ENCODE results near the gene CLMN. TPM values are rescaled to one million over a fixed set of nuclear protein-coding genes. Genes with fewer than 3 reads are reported as not detected.

Gene CLMN
- total and polyA plus RNA-seq, 10 of the 15 experiments (the other 5 are each of a cell fraction or from before 2014, with no cell fraction given): 7.8 to 49.3 (median 18.5) TPM

GRCh38 chr14:95265106-95266094, 54.3 kb downstream of the CLMN start (continued):
- TF ChIP-seq, protein P1, sequence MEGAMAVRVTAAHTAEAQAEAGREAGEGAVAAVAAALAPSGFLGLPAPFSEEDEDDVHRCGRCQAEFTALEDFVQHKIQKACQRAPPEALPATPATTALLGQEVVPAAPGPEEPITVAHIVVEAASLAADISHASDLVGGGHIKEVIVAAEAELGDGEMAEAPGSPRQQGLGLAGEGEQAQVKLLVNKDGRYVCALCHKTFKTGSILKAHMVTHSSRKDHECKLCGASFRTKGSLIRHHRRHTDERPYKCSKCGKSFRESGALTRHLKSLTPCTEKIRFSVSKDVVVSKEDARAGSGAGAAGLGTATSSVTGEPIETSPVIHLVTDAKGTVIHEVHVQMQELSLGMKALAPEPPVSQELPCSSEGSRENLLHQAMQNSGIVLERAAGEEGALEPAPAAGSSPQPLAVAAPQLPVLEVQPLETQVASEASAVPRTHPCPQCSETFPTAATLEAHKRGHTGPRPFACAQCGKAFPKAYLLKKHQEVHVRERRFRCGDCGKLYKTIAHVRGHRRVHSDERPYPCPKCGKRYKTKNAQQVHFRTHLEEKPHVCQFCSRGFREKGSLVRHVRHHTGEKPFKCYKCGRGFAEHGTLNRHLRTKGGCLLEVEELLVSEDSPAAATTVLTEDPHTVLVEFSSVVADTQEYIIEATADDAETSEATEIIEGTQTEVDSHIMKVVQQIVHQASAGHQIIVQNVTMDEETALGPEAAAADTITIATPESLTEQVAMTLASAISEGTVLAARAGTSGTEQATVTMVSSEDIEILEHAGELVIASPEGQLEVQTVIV (IDR thresholded peaks at IDR 0.05; ENCODE audit: borderline replicate concordance, partially characterized antibody): peak; percentile 42
- TF ChIP-seq BACH1 (IDR thresholded peaks at IDR 0.05; ENCODE audit: borderline replicate concordance) (peak; percentile 96), SUZ12 (IDR thresholded peaks at IDR 0.05; ENCODE audit: unreplicated experiment) (no peak), PML (IDR thresholded peaks at IDR 0.05; ENCODE audit: low read length) (peak; percentile 91), ATF2 (IDR thresholded peaks at IDR 0.05; ENCODE audit: low read length) (peak; percentile 98), RUNX3 (IDR thresholded peaks at IDR 0.05; ENCODE audit: low read length) (peak; percentile 93), CHD2 (IDR thresholded peaks at IDR 0.05; ENCODE audit: borderline replicate concordance, low read depth, low read length) (peak; percentile 87; the same call in 1 of the 2 replicates), ELK1 (IDR thresholded peaks at IDR 0.05; ENCODE audit: low read depth, low read length) (no peak), MEF2A (IDR thresholded peaks at IDR 0.05; ENCODE audit: insufficient read depth, low read depth, low read length) (peak; percentile 92), SREBF1 (IDR thresholded peaks at IDR 0.05; ENCODE audit: low read length) (no peak), WRNIP1 (IDR thresholded peaks at IDR 0.05; ENCODE audit: borderline replicate concordance, low read depth, low read length) (0 out of 2 replicates have a peak, but pooled peaks have one; percentile 79), SUPT20H (IDR thresholded peaks at IDR 0.05; ENCODE audit: borderline replicate concordance, control insufficient read depth, low read depth, low read length) (no peak), CEBPB (IDR thresholded peaks at IDR 0.05; ENCODE audit: borderline replicate concordance in 1 of 2, low read depth in 2 of 2, low read length in 2 of 2) (peak in 1 of 2 experiments; percentile 92; a peak in 2 of 4 replicates), CBX3 (IDR thresholded peaks at IDR 0.05; ENCODE audit: borderline replicate concordance, low read depth) (no peak), SIX5 (IDR thresholded peaks at IDR 0.05; ENCODE audit: low read depth, low read length, severe bottlenecking) (no peak), ETV6 (conservative IDR thresholded peaks at IDR 0.05 in 1 of 2, IDR thresholded peaks at IDR 0.05 in 1 of 2; ENCODE audit: borderline replicate concordance in 1 of 2, low read depth in 1 of 2) (peak in 1 of 2 experiments; percentile 99; a peak in 2 of 4 replicates), SMARCA5 (IDR thresholded peaks at IDR 0.05) (peak; percentile 90), PAX8 (IDR thresholded peaks at IDR 0.05) (no peak)
- TF ChIP-seq, protein P2, sequence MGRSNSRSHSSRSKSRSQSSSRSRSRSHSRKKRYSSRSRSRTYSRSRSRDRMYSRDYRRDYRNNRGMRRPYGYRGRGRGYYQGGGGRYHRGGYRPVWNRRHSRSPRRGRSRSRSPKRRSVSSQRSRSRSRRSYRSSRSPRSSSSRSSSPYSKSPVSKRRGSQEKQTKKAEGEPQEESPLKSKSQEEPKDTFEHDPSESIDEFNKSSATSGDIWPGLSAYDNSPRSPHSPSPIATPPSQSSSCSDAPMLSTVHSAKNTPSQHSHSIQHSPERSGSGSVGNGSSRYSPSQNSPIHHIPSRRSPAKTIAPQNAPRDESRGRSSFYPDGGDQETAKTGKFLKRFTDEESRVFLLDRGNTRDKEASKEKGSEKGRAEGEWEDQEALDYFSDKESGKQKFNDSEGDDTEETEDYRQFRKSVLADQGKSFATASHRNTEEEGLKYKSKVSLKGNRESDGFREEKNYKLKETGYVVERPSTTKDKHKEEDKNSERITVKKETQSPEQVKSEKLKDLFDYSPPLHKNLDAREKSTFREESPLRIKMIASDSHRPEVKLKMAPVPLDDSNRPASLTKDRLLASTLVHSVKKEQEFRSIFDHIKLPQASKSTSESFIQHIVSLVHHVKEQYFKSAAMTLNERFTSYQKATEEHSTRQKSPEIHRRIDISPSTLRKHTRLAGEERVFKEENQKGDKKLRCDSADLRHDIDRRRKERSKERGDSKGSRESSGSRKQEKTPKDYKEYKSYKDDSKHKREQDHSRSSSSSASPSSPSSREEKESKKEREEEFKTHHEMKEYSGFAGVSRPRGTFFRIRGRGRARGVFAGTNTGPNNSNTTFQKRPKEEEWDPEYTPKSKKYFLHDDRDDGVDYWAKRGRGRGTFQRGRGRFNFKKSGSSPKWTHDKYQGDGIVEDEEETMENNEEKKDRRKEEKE (IDR thresholded peaks at IDR 0.05): no peak
- TF ChIP-seq, protein P3, sequence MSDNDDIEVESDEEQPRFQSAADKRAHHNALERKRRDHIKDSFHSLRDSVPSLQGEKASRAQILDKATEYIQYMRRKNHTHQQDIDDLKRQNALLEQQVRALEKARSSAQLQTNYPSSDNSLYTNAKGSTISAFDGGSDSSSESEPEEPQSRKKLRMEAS (IDR thresholded peaks at IDR 0.05; ENCODE audit: low read depth, low read length): no peak

Measured in GM12878 (cell line).